Body of pancreas (tissue), 4 donors: ENCODE data around the gene ZNF318.

ENCODE experiments used
- POLR2A ChIP-seq, 3 donors: fragments of 450-650 bp; IDR thresholded peaks; one replicate each; pipeline ENCODE4 v1.6.1; 2016; ENCODE audit warnings: antibody characterized with exemption in 3 of 3, mild to moderate bottlenecking in 2 of 3
- TF ChIP-seq, protein P1 (sequence below), 7 experiments: fragments of 450-650 bp in 4 of 7; fragments of 200-600 bp in 3 of 7; sonication (generic) in 3 of 7; IDR thresholded peaks; one replicate each; pipeline ENCODE4 v1.5.1; 2016 to 2019; ENCODE audit warnings: antibody characterized with exemption in 7 of 7

DNA sequence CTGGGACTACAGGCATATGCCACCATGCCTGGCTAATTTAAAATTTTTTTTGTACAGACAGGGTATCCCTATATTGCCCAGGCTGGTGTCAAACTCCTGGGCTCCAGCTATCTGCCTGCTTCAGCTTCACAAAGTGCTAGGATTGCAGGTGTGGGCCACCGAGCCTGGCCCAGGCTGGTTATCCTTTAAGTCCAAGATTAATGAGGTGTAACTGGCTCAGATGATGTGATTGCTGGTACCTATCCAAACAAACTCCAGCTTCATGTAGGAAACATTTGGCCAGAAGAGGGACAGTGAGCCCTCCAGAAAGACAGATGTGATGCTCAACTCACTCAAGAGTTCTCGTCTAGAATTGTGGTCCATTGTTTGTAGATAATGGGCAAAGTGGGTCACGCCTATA, 9.2 kb upstream of the ZNF318 start:
- TF ChIP-seq, protein P1, sequence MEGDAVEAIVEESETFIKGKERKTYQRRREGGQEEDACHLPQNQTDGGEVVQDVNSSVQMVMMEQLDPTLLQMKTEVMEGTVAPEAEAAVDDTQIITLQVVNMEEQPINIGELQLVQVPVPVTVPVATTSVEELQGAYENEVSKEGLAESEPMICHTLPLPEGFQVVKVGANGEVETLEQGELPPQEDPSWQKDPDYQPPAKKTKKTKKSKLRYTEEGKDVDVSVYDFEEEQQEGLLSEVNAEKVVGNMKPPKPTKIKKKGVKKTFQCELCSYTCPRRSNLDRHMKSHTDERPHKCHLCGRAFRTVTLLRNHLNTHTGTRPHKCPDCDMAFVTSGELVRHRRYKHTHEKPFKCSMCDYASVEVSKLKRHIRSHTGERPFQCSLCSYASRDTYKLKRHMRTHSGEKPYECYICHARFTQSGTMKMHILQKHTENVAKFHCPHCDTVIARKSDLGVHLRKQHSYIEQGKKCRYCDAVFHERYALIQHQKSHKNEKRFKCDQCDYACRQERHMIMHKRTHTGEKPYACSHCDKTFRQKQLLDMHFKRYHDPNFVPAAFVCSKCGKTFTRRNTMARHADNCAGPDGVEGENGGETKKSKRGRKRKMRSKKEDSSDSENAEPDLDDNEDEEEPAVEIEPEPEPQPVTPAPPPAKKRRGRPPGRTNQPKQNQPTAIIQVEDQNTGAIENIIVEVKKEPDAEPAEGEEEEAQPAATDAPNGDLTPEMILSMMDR (IDR thresholded peaks at IDR 0.05) = no peak
- TF ChIP-seq POLR2A (IDR thresholded peaks at IDR 0.05) = no peak
